ENCODE measurements around the gene BRD3.

DNA sequence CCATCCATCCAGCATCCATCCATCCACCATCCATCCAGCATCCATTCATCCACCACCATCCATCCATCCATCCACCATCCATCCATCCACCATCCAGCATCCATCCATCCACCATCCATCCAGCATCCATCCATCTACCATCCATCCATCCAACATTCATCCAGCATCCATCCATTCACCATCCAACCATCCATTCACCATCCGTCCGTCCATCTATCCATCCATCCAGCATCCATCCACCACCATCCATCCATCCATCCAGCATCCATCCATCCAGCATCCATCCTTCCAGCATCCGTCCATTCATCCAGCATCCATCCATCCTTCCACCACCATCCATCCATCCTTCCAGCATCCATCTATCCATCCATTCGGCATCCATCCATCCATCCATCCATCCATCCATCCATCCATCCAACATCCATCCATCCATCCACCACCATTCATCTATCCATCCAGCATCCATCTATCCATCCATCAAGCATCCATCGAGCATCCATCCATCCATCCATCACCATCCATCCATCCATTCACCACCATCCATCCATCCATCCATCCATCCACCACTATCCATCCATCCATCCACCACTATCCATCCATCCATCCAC lies 35.7 kb upstream of the BRD3 start:
- TF ChIP-seq, protein P1, sequence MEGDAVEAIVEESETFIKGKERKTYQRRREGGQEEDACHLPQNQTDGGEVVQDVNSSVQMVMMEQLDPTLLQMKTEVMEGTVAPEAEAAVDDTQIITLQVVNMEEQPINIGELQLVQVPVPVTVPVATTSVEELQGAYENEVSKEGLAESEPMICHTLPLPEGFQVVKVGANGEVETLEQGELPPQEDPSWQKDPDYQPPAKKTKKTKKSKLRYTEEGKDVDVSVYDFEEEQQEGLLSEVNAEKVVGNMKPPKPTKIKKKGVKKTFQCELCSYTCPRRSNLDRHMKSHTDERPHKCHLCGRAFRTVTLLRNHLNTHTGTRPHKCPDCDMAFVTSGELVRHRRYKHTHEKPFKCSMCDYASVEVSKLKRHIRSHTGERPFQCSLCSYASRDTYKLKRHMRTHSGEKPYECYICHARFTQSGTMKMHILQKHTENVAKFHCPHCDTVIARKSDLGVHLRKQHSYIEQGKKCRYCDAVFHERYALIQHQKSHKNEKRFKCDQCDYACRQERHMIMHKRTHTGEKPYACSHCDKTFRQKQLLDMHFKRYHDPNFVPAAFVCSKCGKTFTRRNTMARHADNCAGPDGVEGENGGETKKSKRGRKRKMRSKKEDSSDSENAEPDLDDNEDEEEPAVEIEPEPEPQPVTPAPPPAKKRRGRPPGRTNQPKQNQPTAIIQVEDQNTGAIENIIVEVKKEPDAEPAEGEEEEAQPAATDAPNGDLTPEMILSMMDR (IDR thresholded peaks at IDR 0.05), result no peak
- no peak for TF ChIP-seq EP300 (IDR thresholded peaks at IDR 0.05)
- TF ChIP-seq POLR2A (IDR thresholded peaks at IDR 0.05), result no peak
- TF ChIP-seq POLR2AphosphoS5 (IDR thresholded peaks at IDR 0.05), result no peak
